ENCODE measurements around the gene TNFRSF1B.

- TF ChIP-seq POLR2A (IDR thresholded peaks at IDR 0.05) = no peak
- no peak for TF ChIP-seq CTCF (IDR thresholded peaks at IDR 0.05)
Observed at GRCh38 chr1:12185918-12186678, 19.3 kb downstream of the TNFRSF1B start.

Measured in uterus (tissue), 2 donors.